Activated naive CD4-positive, alpha-beta T cell treated with Interleukin-2 at 50 U/mL for 16 hours (primary cell): ENCODE measurements around the gene COL23A1.

Source experiments
- DNase-seq: peaks from one replicate; pipeline ENCODE4 v3.0.0-alpha.2; 2020

COL23A1 gene

DNA sequence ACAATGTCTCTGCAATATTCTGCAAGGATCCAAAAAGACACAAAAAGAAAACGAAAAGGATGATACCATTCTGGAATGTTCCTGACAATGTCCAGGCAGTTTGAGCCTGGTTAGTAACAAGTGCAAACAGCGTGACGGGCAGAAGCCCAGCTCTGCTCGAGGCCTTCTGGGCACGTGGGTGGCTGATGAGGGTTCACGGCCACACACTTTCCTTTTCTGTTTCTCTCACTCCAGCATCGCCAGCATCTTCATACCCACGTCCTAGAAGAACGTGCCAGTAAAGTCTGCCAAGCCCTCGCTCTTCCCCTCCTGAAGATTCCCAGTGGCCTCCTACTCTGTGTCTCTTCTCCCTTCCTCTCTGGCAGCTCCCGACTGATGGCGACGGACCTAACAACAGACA is 36.7 kb downstream of the COL23A1 start:
- DNase-seq: no peak

- DNase-seq: no peak
These were observed 38.7 kb downstream of the COL23A1 start for GRCh38 chr5:178551468-178551867.

- no peak for DNase-seq
These were observed 39.1 kb downstream of the COL23A1 start for GRCh38 chr5:178551059-178551458.

DNA sequence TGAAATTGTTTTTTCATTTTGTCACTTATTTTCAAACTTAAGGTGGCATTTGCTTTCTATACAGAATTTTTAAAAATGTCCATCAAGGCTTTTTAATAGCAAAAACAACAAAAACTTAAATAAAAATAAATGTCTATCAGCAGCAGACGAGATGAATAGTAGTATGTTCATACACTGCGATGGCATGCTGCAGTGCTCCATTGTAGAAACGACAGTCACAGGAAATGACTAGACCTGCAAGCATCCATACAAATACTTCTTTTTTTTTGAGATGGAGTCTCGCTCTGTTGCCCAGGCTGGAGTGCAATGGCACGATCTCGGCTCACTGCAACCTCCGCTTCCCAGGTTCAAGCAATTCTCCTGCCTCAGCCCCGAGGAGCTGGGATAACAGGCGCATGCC is 41.4 kb downstream of the COL23A1 start:
- DNase-seq: no peak

- DNase-seq: no peak
These were observed 42.3 kb downstream of the COL23A1 start for GRCh38 chr5:178547753-178548415.

- DNase-seq: no peak
These were observed 43.0 kb downstream of the COL23A1 start for GRCh38 chr5:178547052-178547666.

GRCh38 chr5:178546675-178547033 is 43.5 kb downstream of the COL23A1 start:
- no peak for DNase-seq

GRCh38 chr5:178545941-178546674 is 44.1 kb downstream of the COL23A1 start:
- no peak for DNase-seq

- no peak for DNase-seq
These were observed 45.0 kb downstream of the COL23A1 start for GRCh38 chr5:178545176-178545575.

DNA sequence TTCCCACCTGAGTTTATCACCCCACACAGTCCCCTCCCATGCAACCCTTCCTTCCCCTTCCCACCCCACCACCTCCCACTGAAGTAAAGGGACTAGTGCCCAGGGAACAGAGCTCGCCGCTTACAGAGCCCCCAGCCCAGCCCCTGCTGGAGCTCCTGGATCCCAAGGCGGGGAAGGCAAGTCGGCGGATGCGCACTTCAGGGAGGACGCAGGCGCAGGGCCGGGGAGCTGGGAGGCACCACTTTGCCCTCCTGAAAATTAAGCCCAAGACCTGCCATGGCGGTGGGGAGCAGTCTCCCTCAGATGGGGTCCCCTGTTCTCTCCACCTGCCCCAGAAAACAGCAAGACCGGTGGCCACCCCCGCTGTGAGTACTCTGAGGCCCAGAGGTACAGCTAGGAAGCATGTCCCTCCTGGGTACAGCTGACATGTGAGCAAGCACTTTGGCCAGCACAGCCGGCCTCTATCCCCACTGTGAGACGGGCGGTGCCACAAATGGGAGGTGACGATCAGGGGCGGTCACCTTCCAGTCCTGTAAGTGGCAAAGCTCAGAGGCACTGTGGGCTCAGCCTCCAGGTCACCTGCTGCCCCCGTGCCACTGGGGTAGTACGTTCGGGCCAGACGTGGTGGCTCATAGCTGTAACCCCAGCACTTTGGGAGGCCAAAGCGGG is 45.9 kb downstream of the COL23A1 start:
- no peak for DNase-seq

- no peak for DNase-seq
These were observed 47.7 kb downstream of the COL23A1 start for GRCh38 chr5:178542455-178542854.

DNA sequence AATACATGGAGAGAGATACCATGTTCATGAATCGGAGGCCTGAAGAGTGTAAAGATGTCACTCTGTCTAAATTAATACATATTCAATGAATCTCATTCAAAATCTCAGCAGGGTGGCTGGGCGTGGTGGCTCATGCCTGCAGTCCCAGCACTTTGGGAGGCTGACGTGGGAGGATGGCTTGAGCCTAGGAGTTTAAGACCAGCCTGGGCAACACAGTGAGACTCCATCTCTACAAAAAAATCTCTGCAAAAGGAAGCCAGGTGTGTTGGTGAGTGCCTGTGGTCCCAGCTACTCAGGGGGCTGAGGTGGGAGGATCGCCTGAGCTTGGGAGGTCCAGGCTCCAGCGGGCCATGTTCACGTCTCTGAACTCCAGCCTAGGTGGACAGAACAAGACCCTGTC is 49.7 kb downstream of the COL23A1 start:
- no peak for DNase-seq

DNA sequence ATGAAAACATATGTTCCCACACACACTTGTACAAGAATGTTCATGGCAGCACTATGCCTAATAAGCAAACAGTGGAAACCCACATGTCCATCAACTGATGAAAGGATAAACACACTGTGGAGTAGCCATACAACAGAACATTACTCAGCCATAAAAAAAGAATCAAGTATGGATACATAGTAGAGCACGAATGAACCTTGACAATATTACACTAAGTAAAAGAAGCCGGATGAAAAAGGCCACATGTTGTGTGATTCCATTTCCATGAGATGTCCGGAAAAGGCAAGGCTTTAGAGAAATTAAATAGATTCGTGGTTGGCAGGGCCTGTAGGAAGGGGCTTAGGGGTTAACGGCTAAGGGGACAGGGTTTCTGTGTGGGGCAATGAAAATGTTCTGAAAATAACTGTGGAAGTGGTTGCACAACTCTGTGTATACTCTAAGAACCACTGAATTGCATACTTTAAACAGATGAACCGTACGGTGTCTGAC is 51.4 kb downstream of the COL23A1 start:
- no peak for DNase-seq

DNA sequence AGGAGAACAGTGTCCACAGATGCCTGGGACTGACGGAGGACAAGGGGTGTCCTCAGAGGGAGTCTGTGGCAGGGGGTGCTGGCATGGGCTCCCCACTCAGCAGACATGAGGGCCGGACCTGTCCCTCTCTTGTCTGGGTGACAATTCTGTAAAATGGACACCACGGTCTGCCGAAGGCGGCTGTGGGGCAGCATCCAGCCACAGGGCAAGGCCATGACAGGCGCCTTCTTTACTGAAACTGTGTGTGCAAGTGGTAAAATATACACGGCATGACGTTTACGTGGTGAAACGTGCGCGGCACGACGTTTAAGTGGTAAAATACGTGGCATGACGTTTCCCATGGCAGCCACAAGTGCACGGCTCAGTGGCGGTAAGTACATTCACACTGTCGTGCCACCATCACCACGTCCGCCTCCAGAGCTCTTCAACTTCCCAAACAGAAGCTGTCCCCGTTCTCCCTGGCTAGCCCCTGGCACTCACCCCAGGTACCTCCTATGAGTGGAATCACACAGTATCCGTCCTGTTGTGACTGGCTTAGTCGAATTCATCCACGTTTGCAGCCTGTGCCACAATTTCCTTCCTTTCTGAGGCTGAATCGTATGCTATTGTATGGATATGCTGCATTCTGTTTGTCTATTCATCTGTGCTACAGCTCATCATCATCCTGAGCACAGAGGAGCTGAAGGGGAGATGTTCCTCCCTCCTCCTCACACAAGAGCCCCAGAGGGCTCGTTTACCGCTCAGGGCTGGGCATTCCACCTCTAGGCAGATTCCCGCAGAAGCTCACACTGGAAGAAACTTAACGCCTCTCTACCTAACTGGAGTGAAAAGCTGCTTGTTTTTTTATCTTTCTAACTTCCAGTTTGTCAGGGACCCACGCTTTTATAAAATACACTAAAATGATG is 52.5 kb downstream of the COL23A1 start:
- no peak for DNase-seq

GRCh38 chr5:178536541-178537466 is 53.4 kb downstream of the COL23A1 start:
- DNase-seq: no peak

DNA sequence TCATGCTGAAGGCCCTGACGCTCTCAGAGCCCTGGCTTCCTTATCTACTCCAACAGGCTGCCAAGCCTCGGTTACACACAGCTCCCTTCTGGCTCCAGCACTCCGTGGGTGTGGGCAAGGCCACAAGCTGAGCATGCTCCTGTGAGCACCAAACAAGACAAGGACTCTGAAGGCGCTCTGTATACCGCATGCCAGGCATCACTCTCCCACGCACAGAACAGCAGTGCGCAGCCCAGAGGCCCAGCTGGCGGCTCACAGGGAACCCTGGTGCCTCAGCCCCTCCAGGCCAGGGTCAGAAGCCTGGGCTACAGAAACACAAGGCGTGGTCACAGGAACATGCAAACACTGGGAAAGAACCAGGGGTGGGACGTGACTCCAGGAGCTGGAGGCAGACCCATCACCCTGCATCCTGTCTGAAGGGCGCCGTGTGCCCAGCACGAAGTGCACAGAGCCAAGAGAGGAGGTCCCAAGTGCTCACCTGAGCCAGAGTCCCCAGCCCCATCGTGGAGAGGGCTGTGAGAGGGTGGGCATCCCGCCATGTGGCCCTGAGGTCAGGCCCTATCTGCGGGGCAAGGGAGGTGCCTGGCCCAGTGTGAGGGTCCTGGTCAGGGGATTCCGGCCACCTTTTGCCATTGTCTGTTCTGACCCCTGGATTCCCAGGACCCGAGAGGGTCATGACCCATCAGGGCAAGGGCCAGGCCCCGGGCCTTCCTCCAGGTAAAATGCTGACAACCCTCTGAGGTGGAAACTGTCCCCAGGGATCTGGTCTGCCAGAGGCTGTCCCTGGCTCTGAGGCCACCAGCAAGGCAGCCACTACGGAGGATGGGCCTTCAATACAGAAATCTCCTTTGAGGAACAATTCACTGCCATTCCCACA is 54.7 kb downstream of the COL23A1 start:
- DNase-seq: no peak

DNA sequence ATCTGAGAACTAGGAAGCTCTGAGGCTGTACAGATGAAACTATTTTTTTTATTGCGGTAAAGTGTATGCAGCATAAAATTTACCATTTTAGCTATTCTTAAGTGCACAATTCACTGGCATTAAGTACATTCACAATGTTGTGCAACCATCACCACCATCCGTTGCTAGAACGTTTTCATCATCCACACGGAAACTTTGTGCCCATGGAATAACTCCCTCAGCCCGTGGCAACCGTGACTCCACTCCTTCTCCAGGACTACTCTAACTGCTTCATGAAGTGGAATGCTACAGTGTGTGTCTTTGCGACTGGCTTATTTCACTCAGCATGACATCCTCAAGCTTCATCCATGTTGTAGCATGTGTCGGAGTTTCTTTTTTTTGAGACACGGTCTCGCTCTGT is 57.1 kb downstream of the COL23A1 start:
- no peak for DNase-seq

- no peak for DNase-seq
These were observed 57.5 kb downstream of the COL23A1 start for GRCh38 chr5:178532666-178533065.

DNA sequence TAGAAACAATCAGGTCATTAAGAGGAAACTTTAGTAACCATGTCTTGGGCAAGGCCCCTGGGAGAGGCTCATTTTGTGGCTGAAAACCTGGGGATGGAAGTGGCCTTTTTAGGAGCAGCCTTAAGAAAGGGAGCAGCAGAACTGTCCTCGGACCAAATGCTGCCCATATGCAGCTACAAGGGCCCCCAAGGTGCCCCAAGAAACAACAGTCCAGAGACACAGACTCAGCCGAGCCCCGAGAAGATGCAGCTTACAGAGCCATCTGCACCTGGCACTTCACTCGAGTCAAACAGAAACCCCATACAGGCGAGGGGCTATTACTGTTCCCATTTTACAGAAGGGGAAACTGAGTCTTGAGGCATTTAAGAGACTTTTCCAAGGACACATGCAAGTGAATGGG is 58.0 kb downstream of the COL23A1 start:
- DNase-seq: no peak

DNA sequence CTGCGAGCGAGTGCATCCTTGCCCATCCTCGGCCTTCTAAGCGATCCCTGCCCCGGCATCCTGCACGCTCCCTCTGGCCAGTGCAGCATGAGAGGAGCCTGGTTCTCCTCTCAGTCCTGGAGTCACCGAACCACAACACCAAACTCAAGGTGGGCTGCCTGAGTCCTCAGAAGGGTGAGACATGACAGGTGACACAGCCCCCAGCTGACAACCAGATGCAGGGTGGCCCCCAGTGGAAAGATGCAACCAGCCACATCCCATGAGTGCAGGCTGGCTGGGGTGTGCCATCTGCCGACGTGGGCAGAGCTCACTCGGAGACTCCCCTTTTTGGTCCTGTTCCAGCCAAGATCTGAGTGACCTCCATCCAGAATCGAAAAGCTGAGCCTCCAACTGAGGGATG is 58.4 kb downstream of the COL23A1 start:
- no peak for DNase-seq
